GM13976 (cell line): Measurements from ENCODE around the gene LRRN3.

Source experiments
- DNase-seq: peaks from one replicate; pipeline ENCODE4 v3.0.0; 2012; ENCODE audit warnings: low spot score
- in situ Hi-C: fragments of 300-500 bp; cut with MboI; formaldehyde crosslinking; loops from one replicate; pipeline ENCODE4 v1.12.0; 2022; ENCODE audit warnings: low sequenced_read_pairs, mixed read lengths, inconsistent platforms; ENCODE audit not compliant: unreplicated experiment
- TF ChIP-seq, protein P1 (sequence below): IDR thresholded peaks from 2 replicates; pipeline ENCODE4 v1.5.1; 2012; ENCODE audit warnings: borderline replicate concordance, mild to moderate bottlenecking; ENCODE audit not compliant: insufficient read depth; ENCODE audit errors: extremely low read depth, missing control alignments, control extremely low read depth

LRRN3 gene

DNA sequence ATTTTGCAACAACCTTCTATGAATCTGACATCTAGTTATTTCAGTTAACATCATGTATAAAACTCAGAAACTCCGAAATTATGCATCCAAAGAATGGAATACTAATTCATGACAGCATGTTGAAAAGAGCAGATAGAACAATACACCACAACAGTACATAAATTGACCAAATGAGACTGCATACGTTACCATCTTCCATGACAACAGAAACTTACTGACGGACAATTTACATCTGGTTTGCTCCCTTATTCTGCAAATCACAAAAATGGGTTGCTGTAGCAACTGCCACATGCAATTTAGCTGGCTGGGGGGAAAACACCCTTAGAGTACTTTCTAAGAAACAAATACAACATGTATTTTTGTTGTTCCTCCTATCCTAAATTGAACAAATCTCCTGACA is 14.3 kb downstream of the LRRN3 start:
- TF ChIP-seq, protein P1, sequence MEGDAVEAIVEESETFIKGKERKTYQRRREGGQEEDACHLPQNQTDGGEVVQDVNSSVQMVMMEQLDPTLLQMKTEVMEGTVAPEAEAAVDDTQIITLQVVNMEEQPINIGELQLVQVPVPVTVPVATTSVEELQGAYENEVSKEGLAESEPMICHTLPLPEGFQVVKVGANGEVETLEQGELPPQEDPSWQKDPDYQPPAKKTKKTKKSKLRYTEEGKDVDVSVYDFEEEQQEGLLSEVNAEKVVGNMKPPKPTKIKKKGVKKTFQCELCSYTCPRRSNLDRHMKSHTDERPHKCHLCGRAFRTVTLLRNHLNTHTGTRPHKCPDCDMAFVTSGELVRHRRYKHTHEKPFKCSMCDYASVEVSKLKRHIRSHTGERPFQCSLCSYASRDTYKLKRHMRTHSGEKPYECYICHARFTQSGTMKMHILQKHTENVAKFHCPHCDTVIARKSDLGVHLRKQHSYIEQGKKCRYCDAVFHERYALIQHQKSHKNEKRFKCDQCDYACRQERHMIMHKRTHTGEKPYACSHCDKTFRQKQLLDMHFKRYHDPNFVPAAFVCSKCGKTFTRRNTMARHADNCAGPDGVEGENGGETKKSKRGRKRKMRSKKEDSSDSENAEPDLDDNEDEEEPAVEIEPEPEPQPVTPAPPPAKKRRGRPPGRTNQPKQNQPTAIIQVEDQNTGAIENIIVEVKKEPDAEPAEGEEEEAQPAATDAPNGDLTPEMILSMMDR: no peak
- no peak for DNase-seq
- in situ Hi-C loops: no loop called here

DNA sequence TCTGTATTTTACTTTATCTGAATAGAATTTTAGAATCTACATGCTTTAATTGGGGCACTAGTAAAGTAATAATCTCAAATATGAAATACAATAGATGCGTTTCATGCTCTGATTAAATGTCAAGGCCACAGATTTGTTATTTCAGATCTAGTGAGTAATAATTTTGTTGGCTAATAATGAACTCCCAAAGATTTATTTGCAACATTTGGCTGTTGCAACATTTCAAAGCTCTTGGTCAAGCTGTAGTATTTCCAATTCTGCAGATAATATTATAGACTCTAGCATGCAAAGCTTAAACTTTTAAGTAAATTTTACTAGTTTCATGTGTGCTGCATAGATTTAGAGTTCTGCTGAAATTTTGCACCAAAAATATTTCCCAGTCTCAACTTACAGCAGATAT is 16.7 kb downstream of the LRRN3 start:
- TF ChIP-seq, protein P1: no peak
- in situ Hi-C loops: no loop called here
- DNase-seq: no peak

DNA sequence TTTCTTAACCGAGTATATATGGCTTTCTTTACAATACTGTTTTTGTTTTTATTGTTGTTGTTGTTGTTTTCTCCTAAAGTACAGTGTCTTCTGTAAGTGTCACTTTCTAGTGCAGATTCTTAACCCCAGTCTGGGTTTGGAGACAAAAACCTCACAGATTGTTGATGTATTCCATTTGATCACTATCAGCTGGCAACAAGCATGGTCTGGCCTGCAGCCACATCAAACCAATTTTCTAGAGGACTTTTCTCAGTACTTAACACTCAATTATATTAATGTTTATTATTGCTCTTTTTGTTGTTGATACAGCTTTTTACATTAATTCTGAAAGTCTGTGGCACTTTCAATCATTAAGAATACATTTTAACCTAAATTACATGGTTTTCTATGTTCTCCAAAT is 17.1 kb downstream of the LRRN3 start:
- DNase-seq: no peak
- TF ChIP-seq, protein P1: no peak
- in situ Hi-C loops: no loop called here

DNA sequence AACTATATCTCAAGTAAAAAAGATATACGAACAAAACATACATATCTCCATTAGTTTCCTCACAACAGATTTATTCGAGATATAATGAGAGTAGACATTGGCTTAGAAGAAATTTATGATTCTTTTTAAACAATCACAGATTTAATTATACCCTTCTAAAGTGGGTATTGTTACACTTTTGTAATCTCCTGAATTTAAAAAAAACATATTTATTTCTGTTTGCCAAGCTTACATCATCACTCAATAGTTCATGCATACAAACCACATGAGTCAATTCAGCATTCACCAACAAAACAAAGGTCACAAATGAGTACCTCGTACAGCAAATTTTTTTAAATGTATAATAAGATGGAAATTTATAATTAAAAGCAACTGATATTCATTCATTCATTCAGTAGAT is 17.6 kb downstream of the LRRN3 start:
- no peak for DNase-seq
- in situ Hi-C loops: no loop called here
- TF ChIP-seq, protein P1: no peak

DNA sequence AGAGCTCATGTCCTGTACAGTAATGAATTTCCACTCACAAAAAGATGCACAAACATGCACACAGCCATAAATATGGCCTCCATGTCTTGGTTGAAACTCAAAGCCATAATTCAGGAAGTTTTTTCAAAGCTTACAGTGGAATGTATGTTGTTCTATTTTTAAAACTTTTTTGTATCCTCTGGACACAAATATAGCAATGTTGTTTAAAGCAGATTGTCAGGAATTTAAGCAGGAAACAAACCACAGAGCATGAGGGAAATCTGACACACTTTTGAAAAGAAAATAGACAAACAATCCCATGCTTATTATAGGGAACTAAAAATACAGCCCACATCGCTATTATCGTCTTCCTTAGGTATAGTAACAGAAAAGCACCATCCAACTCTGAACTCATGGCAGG is 21.5 kb downstream of the LRRN3 start:
- in situ Hi-C loops: no loop called here
- DNase-seq: no peak
- TF ChIP-seq, protein P1: no peak

DNA sequence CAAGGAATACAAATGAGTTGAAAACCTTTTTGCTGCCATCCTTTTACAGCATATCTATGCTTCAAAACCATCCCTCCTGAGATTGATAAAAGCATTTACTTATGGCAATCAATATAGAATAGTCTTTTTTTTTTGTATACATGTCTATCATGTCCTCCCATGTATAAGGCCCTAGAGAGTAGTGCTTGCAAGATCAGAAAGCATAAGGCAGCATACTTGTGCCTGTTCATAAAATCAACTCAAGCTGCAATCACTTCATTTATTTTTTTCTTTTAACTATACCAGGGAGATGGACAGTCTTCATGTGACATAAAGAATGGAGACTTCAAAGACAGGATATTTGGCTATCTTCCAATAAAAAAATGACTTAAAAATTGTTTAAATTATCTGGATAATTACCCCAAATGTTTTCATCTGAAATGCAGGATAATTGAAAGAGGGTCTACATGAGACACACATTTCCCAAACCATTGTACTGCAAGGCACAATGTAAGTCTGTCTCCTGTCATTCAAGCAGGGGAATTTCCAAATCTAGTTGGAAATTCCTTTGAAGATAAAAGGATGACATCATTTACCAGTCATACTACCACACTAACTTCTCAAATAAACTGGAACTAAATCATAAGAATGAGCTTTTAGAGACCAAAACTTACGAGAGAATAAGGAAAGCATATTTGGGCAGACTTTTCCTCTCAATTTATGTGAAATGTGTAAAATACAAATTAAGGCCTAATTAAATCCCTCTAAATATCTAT is 22.5 kb downstream of the LRRN3 start:
- DNase-seq: peak; percentile 11
- TF ChIP-seq, protein P1: no peak
- in situ Hi-C loops: no loop called here
